CD14-positive monocyte (primary cell): ENCODE data around the gene EEF1AKMT3. TPM values are rescaled to one million over a fixed set of nuclear protein-coding genes. Genes with fewer than 3 reads are reported as not detected.
A peak's percentile ranks its signal among the peaks of the same experiment; 100 is the strongest.

Source experiments
- DNase-seq, 3 donors: peaks; one replicate each; pipeline ENCODE4 v3.0.0-alpha.2; 2011 to 2022
- H2AFZ ChIP-seq: 2 replicates; pipeline ENCODE4 v1.6.0; 2012; ENCODE audit warnings: mild to moderate bottlenecking, low read depth, low read length, inconsistent platforms; ENCODE audit not compliant: insufficient read depth, poor library complexity, severe bottlenecking
- H3K27ac ChIP-seq, 2 donors: 1 replicate in 1 of 2; 2 replicates in 1 of 2; pipeline ENCODE4 v1.5.1; 2012 to 2013; ENCODE audit warnings: low read length in 2 of 2, control low read depth in 1 of 2, inconsistent platforms in 1 of 2, low read depth in 1 of 2, mild to moderate bottlenecking in 1 of 2
- H3K27me3 ChIP-seq, 2 donors: one replicate each; pipeline versions ENCODE4 v1.6.0 to v1.6.1; 2011 to 2013; ENCODE audit warnings: low read length in 2 of 2; ENCODE audit not compliant: control insufficient read depth in 2 of 2, insufficient read depth in 2 of 2
- H3K36me3 ChIP-seq, 2 donors: replicated peaks in 1 of 2; 1 replicate in 1 of 2; 2 replicates in 1 of 2; pipeline versions ENCODE4 v1.5.1 to v1.6.1; 2012 to 2013; ENCODE audit warnings: low read length in 2 of 2, control low read depth in 1 of 2, inconsistent platforms in 1 of 2, mild to moderate bottlenecking in 1 of 2; ENCODE audit not compliant: insufficient read depth in 2 of 2, control insufficient read depth in 1 of 2
- H3K4me1 ChIP-seq, 2 donors: 1 replicate in 1 of 2; 2 replicates in 1 of 2; pipeline versions ENCODE4 v1.5.1 to v1.6.1; 2012 to 2013; ENCODE audit warnings: low read length in 2 of 2, control low read depth in 1 of 2, inconsistent platforms in 1 of 2, mild to moderate bottlenecking in 1 of 2, moderate library complexity in 1 of 2; ENCODE audit not compliant: insufficient read depth in 2 of 2, control insufficient read depth in 1 of 2
- H3K4me2 ChIP-seq: replicated peaks from 2 replicates; pipeline ENCODE3; 2012; ENCODE audit warnings: low read length, moderate library complexity, mild to moderate bottlenecking; ENCODE audit not compliant: poor library complexity, severe bottlenecking; ENCODE audit errors: extremely low read depth
- H3K4me3 ChIP-seq, 3 experiments: fragments of 200-600 bp in 1 of 3; sonication (generic) in 1 of 3; replicated peaks in 1 of 3; 1 replicate in 2 of 3; 2 replicates in 1 of 3; pipeline ENCODE4 v1.5.1; 2011 to 2013; ENCODE audit warnings: low read length in 3 of 3, mild to moderate bottlenecking in 3 of 3, control low read depth in 2 of 3, low read depth in 2 of 3, inconsistent platforms in 1 of 3, moderate library complexity in 1 of 3
- H3K79me2 ChIP-seq: 2 replicates; pipeline ENCODE4 v1.6.0; 2012; ENCODE audit warnings: mild to moderate bottlenecking, control low read depth, inconsistent platforms, low read length, moderate library complexity; ENCODE audit not compliant: insufficient read depth
- H3K9ac ChIP-seq: 2 replicates; pipeline ENCODE4 v1.6.0; 2017; ENCODE audit warnings: low read length, mild to moderate bottlenecking; ENCODE audit not compliant: insufficient read depth, poor library complexity, severe bottlenecking
- H3K9me3 ChIP-seq, 2 donors: replicated peaks in 1 of 2; 1 replicate in 1 of 2; 2 replicates in 1 of 2; pipeline versions ENCODE4 v1.5.1 to v1.6.1; 2012 to 2013; ENCODE audit warnings: low read length in 2 of 2, control low read depth in 1 of 2; ENCODE audit not compliant: control insufficient read depth in 1 of 2, insufficient read depth in 1 of 2
- H4K20me1 ChIP-seq: 2 replicates; pipeline ENCODE4 v1.6.0; 2012; ENCODE audit warnings: mild to moderate bottlenecking, low read length, control low read depth, moderate library complexity; ENCODE audit not compliant: insufficient read depth
- H3K27ac Mint-ChIP-seq, 7 donors: one replicate each; pipeline ENCODE4 v1.8.0; 2020; ENCODE audit warnings: mild to moderate bottlenecking in 7 of 7, mixed read lengths in 7 of 7, moderate library complexity in 6 of 7, inconsistent platforms in 2 of 7
- H3K27me3 Mint-ChIP-seq, 3 donors: one replicate each; pipeline ENCODE4 v1.8.0; 2021 to 2022; ENCODE audit warnings: low read depth in 3 of 3, mild to moderate bottlenecking in 3 of 3, mixed read lengths in 3 of 3, moderate library complexity in 3 of 3, inconsistent platforms in 1 of 3
- H3K36me3 Mint-ChIP-seq, 2 donors: one replicate each; pipeline ENCODE4 v1.8.0; 2020; ENCODE audit warnings: mixed read lengths in 2 of 2, inconsistent platforms in 1 of 2, mild to moderate bottlenecking in 1 of 2
- H3K4me1 Mint-ChIP-seq: one replicate; pipeline ENCODE4 v1.8.0; 2020; ENCODE audit warnings: mild to moderate bottlenecking, mixed read lengths
- H3K4me3 Mint-ChIP-seq, 2 donors: one replicate each; pipeline ENCODE4 v1.8.0; 2020; ENCODE audit warnings: mild to moderate bottlenecking in 2 of 2, mixed read lengths in 2 of 2, moderate library complexity in 1 of 2
- H3K9me3 Mint-ChIP-seq, 7 donors: one replicate each; pipeline ENCODE4 v1.8.0; 2020 to 2022; ENCODE audit warnings: mixed read lengths in 7 of 7, mild to moderate bottlenecking in 6 of 7, moderate library complexity in 6 of 7, inconsistent platforms in 2 of 7
- WGBS: methylation state at CpG from one replicate; pipeline ENCODE4 v1.1.5; 2013; ENCODE audit warnings: missing lambda C conversion rate; ENCODE audit not compliant: insufficient coverage; 5-methylcytosine and 5-hydroxymethylcytosine counted together
- intact Hi-C, 2 donors: fragments of 100-400 bp; cut with micrococcal nuclease; formaldehyde crosslinking; loops; one replicate each; pipeline versions ENCODE4 v1.15.0 to v1.15.1; 2023
- polyA plus RNA-seq, 3 donors: library from polyadenylated mRNA; depleted of rRNA in 1 of 3; unstranded in 2 of 3; stranded (reverse) in 1 of 3; fragments of 300-500 nt in 2 of 3; fragments of >200 nt in 1 of 3; fragmentation: Illumina TruSeq in 2 of 3; gene quantifications; 1 replicate in 2 of 3; 2 replicates in 1 of 3; pipeline ENCODE4 v1.2.3, GENCODE V29; 2012 to 2021
- TF ChIP-seq, protein P1 (sequence below): fragments of 200-600 bp; IDR thresholded peaks from one replicate; pipeline ENCODE4 v1.8.0; 2022; ENCODE audit warnings: antibody characterized with exemption, mild to moderate bottlenecking

Gene EEF1AKMT3
- polyA plus RNA-seq, 3 donors = 3.4 to 4.2 (median 3.4) TPM

DNA sequence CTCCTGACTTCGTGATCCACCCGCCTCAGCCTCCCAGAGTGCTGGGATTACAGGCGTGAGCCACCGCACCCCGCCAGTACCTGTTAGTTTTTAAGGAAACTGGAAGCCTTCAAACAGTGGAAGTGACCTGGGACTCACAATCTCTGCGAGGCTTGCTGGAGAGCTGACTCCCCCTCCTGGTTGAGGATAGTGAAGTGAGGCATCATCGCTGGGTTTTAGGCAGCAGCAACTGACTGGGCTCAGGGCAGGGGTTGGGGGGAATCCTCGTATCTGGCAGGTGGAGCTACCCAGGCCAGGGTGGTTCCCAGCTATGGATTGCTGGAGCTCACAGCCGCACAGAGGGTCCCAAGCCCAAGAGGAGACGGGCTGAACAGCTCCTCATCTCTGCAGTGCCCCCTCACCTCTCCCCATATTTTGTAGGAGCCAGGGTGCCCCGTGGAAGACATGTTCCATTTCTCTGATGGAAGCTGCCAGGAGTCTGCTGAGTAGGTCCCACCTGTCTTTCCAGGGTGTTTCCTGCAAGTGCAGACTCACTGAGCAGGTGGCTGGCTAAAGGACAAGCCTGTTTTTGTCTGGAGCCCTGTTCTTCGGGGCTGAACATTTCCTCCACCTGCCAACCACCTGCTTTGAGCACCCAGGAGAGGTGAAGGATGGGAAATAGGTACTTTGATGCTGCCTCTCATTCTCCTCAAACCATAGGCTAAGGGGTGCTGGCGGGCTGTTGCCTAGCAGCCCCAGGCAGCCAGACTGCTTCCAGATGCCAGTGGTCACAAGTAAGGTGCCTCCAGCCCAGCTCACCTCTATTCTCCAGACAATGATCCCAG, 43.0 kb downstream of the EEF1AKMT3 start:
- Histone ChIP-seq H3K9ac (no peak overlapping the region), H3K4me3 (no peak overlapping the region), H3K9me3 (no peaks in the 10 kb centered on the region), H3K27me3 (no peaks in the 10 kb centered on the region), H3K4me1 (peaks cover 27 to 29% of the 10 kb centered on the region in 2 donors), H2AFZ (no peak overlapping the region), H4K20me1 (peaks cover 49% of the 10 kb centered on the region), H3K4me2 (no peak overlapping the region), H3K27ac (no peak overlapping the region), H3K36me3 (peaks cover 5 to 11% of the 10 kb centered on the region in 2 donors), H3K79me2 (no peaks in the 10 kb centered on the region)
- Mint-ChIP-seq H3K4me3 (no peak overlapping the region), H3K36me3 (peaks cover 15 to 18% of the 10 kb centered on the region in 2 donors), H3K9me3 (peaks cover 0 to 2% (median 0%) of the 10 kb centered on the region in 7 donors), H3K27ac (no peak overlapping the region), H3K27me3 (peaks cover 0 to 1% (median 0%) of the 10 kb centered on the region in 3 donors), H3K4me1 (peaks cover 38% of the 10 kb centered on the region)
- WGBS = 89% methylated on average over 12 of the region's 13 CpGs
- no peak for DNase-seq
- TF ChIP-seq, protein P1, sequence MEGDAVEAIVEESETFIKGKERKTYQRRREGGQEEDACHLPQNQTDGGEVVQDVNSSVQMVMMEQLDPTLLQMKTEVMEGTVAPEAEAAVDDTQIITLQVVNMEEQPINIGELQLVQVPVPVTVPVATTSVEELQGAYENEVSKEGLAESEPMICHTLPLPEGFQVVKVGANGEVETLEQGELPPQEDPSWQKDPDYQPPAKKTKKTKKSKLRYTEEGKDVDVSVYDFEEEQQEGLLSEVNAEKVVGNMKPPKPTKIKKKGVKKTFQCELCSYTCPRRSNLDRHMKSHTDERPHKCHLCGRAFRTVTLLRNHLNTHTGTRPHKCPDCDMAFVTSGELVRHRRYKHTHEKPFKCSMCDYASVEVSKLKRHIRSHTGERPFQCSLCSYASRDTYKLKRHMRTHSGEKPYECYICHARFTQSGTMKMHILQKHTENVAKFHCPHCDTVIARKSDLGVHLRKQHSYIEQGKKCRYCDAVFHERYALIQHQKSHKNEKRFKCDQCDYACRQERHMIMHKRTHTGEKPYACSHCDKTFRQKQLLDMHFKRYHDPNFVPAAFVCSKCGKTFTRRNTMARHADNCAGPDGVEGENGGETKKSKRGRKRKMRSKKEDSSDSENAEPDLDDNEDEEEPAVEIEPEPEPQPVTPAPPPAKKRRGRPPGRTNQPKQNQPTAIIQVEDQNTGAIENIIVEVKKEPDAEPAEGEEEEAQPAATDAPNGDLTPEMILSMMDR = no peak
- intact Hi-C loops = no loop called here

DNA sequence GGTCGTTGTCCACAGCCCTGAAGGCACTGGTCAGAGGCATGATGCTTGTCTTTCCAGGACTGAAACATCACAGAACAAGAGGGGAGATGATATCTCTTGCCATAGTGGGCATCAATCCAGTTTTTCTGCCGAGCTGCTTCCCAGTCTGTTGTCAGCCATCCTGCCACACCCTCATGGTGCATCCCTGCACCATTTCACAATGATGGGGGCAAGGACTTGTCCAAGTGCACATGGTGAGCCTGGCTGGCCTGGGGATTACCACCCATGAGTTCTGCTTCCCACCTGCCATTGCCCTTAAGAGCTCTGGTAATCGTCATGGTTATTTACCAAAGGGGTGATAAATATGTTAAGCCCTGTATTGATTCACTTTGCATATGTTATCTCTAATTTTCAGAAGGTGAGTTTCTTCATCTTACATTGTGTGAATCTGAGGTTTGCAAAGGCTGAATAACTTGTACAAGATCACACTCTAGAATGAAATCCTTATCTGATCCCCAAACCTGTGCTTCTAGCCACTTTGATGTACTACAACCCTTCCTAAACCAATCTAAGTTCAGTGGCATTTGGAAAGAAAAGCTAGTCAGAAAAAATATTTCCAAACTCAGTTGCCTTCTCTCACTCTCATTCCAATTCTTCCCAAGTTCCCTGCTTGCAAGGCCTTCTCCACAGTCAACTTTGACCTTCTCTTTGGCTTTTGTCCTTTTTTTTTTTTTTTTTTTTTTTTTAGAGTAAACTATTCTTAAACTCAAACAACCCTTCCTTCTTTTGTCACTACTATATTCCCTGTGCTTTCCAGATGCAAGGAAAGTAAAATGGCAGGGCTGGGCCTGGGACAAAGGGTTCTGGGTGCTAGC, 43.8 kb downstream of the EEF1AKMT3 start:
- H3K4me2 ChIP-seq = peak overlapping the region; percentile 10
- H3K79me2 ChIP-seq = no peaks in the 10 kb centered on the region
- intact Hi-C loops = no loop called here
- peaks cover 55% of the 10 kb centered on the region for H4K20me1 ChIP-seq
- H3K4me1 ChIP-seq = peaks cover 23% of the 10 kb centered on the region in 2 donors
- no peak for DNase-seq
- H3K4me3 ChIP-seq = peak overlapping the region in 1 of 3 experiments; percentile 0
- Mint-ChIP-seq H3K4me1 (peaks cover 31% of the 10 kb centered on the region), H3K4me3 (no peak overlapping the region), H3K27me3 (no peaks in the 10 kb centered on the region), H3K9me3 (peaks cover 0 to 2% (median 0%) of the 10 kb centered on the region in 7 donors), H3K36me3 (peaks cover 18 to 27% of the 10 kb centered on the region in 2 donors), H3K27ac (peak overlapping the region in 4 of 7 donors; percentile 42 to 74 (median 58))
- no peaks in the 10 kb centered on the region for H3K9me3 ChIP-seq
- H3K27me3 ChIP-seq = no peaks in the 10 kb centered on the region
- H3K27ac ChIP-seq = peak overlapping the region in 1 of 2 donors; percentile 39
- no peak overlapping the region for H3K9ac ChIP-seq
- TF ChIP-seq, protein P1 = no peak
- 25% methylated on average over 1 of the region's 3 CpGs for WGBS
- peaks cover 12 to 19% of the 10 kb centered on the region in 2 donors for H3K36me3 ChIP-seq
- H2AFZ ChIP-seq = no peak overlapping the region
